Measurements from ENCODE around the gene USP3. TPM values are rescaled to one million over a fixed set of nuclear protein-coding genes. Genes with fewer than 3 reads are reported as not detected.

The USP3 gene
- polyA plus RNA-seq, 1 donor (not counting 4 experiments of a cell fraction or from before 2014, with no cell fraction given), result 16.2 TPM

DNA sequence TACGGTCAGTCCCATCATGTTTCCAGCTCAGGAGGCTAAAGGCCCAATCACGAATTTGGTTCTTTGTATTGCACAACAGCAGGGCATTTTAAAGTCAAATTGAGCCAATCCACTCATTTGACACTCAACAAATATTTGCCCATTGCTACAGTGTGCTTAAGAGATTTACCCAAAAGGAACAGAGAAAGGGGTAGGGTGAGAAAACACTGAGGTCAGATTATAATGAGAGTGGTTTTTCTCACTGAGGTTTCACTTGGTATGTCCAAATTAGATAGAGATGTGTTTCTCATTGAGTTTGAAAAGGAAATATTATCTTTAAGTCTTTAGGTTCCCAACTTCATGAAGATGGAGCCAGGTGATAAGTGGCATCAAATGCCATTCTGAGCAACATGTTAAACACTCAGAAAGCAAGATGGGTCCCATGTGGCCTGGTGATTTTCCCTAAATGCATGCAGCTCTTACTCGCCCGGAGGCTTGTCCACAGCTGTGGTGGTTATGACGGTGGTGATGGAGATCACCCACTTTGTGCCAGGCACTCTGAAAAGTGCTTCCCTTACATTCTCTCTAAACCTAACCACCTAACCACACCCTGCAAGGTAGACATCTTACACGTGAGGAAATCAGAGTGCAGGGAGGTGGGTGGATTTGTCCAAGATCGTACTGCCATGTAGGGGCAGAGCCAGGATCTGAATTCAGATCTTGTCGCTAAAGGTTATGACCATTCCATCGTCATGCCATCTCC is 31.2 kb upstream of the USP3 start:
- TF ChIP-seq EZH2 (IDR thresholded peaks at IDR 0.05; ENCODE audit: low read length), result no peak
- TF ChIP-seq, protein P1, sequence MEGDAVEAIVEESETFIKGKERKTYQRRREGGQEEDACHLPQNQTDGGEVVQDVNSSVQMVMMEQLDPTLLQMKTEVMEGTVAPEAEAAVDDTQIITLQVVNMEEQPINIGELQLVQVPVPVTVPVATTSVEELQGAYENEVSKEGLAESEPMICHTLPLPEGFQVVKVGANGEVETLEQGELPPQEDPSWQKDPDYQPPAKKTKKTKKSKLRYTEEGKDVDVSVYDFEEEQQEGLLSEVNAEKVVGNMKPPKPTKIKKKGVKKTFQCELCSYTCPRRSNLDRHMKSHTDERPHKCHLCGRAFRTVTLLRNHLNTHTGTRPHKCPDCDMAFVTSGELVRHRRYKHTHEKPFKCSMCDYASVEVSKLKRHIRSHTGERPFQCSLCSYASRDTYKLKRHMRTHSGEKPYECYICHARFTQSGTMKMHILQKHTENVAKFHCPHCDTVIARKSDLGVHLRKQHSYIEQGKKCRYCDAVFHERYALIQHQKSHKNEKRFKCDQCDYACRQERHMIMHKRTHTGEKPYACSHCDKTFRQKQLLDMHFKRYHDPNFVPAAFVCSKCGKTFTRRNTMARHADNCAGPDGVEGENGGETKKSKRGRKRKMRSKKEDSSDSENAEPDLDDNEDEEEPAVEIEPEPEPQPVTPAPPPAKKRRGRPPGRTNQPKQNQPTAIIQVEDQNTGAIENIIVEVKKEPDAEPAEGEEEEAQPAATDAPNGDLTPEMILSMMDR (optimal IDR thresholded peaks at IDR 0.05 in 1 of 3, IDR thresholded peaks at IDR 0.05 in 1 of 3, conservative IDR thresholded peaks at IDR 0.05 in 1 of 3; ENCODE audit: extremely low read depth in 1 of 3, insufficient read depth in 2 of 3, low read length in 3 of 3), result no peak
- Histone ChIP-seq H3K9ac (ENCODE audit: control insufficient read depth, extremely low read depth, insufficient read depth, low read length) (no peak overlapping the region), H3K4me2 (ENCODE audit: control insufficient read depth, extremely low read depth, insufficient read depth, low read depth, low read length) (no peak overlapping the region), H2AFZ (ENCODE audit: control insufficient read depth, low read length) (no peak overlapping the region), H3K9me1 (ENCODE audit: control insufficient read depth, extremely low read depth, insufficient read depth, low read length) (no peaks in the 10 kb centered on the region), H3K36me3 (ENCODE audit: control insufficient read depth in 2 of 2, extremely low read depth in 1 of 2, insufficient read depth in 2 of 2, low read length in 2 of 2) (no peaks in the 10 kb centered on the region), H3K4me1 (ENCODE audit: control insufficient read depth, extremely low read depth, insufficient read depth, low read length) (peaks cover 8% of the 10 kb centered on the region), H3K9me3 (ENCODE audit: control insufficient read depth, low read depth, low read length) (no peaks in the 10 kb centered on the region), H3K27me3 (ENCODE audit: control insufficient read depth, extremely low read depth, insufficient read depth, low read length) (no peaks in the 10 kb centered on the region), H3K4me3 (ENCODE audit: control insufficient read depth in 2 of 3, extremely low read depth in 1 of 3, insufficient read depth in 2 of 3, low read depth in 1 of 3, low read length in 3 of 3) (no peak overlapping the region), H4K20me1 (ENCODE audit: control insufficient read depth, extremely low read depth, insufficient read depth, low read length) (no peaks in the 10 kb centered on the region), H3K79me2 (ENCODE audit: control insufficient read depth, insufficient read depth, low read length) (no peaks in the 10 kb centered on the region), H3K27ac (ENCODE audit: control insufficient read depth, insufficient read depth, low read length) (no peak overlapping the region)
- DNase-seq (ENCODE audit: low read depth, low spot score) (no peak), FAIRE-seq (no peak)
- dilution Hi-C loops (cut with MboI; ENCODE audit: extremely low pct_ligation_motif_present, low sequenced_read_pairs), result no loop called here

DNA sequence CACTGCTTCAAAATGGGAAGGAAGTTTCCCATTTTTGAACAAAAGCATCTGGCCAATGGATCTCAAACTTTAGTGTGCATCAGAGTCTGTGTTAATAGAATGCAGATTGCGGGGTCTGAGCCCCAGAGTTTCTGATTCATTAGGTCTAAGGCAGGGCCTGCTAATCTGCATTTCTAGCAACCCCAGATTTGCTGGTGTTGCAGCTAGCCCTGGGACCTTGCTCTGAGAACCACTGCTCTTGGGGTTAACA is 30.7 kb upstream of the USP3 start:
- dilution Hi-C loops (cut with MboI; ENCODE audit: extremely low pct_ligation_motif_present, low sequenced_read_pairs), result no loop called here
- Histone ChIP-seq H3K27me3 (ENCODE audit: control insufficient read depth, extremely low read depth, insufficient read depth, low read length) (no peaks in the 10 kb centered on the region), H3K79me2 (ENCODE audit: control insufficient read depth, insufficient read depth, low read length) (no peaks in the 10 kb centered on the region), H3K4me3 (ENCODE audit: control insufficient read depth in 2 of 3, extremely low read depth in 1 of 3, insufficient read depth in 2 of 3, low read depth in 1 of 3, low read length in 3 of 3) (no peak overlapping the region), H4K20me1 (ENCODE audit: control insufficient read depth, extremely low read depth, insufficient read depth, low read length) (no peaks in the 10 kb centered on the region), H3K27ac (ENCODE audit: control insufficient read depth, insufficient read depth, low read length) (no peak overlapping the region), H3K4me1 (ENCODE audit: control insufficient read depth, extremely low read depth, insufficient read depth, low read length) (peaks cover 8% of the 10 kb centered on the region), H3K36me3 (ENCODE audit: control insufficient read depth in 2 of 2, extremely low read depth in 1 of 2, insufficient read depth in 2 of 2, low read length in 2 of 2) (no peaks in the 10 kb centered on the region), H2AFZ (ENCODE audit: control insufficient read depth, low read length) (no peak overlapping the region), H3K9me3 (ENCODE audit: control insufficient read depth, low read depth, low read length) (no peaks in the 10 kb centered on the region), H3K9me1 (ENCODE audit: control insufficient read depth, extremely low read depth, insufficient read depth, low read length) (no peaks in the 10 kb centered on the region), H3K9ac (ENCODE audit: control insufficient read depth, extremely low read depth, insufficient read depth, low read length) (no peak overlapping the region), H3K4me2 (ENCODE audit: control insufficient read depth, extremely low read depth, insufficient read depth, low read depth, low read length) (no peak overlapping the region)
- TF ChIP-seq EZH2 (IDR thresholded peaks at IDR 0.05; ENCODE audit: low read length), result no peak
- TF ChIP-seq, protein P1 (optimal IDR thresholded peaks at IDR 0.05 in 1 of 3, IDR thresholded peaks at IDR 0.05 in 1 of 3, conservative IDR thresholded peaks at IDR 0.05 in 1 of 3; ENCODE audit: extremely low read depth in 1 of 3, insufficient read depth in 2 of 3, low read length in 3 of 3), result no peak
- DNase-seq (ENCODE audit: low read depth, low spot score), result no peak
- FAIRE-seq, result no peak

Measured in keratinocyte (primary cell).